ENCODE data around the gene PRKAG2.

The PRKAG2 gene

DNA sequence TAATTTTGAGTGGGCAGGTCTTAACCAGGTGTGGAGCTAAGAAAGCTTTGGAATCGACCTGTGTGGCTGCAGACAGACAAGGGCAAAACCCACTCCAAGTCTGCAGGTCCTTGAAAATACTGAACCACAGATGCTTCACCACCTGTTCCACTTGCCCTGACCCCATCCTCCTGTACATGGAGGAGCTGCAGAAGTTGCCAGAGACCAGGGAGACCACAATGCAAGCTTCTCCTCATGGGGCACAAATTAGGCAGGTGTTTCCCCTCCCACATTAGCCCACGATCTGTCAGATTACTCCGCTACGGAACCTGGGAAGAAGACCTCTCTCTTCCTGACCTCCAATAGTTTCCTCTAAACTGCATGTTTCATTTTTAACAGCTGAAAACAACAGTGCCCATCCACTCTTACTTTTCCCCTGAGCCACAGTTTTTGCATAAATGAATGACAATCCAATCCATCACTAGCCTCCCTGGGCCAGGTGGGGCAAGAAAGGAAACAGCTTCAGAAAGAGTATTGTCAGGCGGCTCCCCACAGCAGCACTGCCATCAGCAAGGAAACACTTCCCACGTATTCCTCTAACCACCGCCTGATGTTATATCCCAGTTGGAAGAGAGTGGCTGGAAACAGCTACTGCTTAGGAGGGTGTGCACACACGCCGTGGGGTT is 141.6 kb downstream of the PRKAG2 start:
- Histone ChIP-seq H3K9ac (ENCODE audit: insufficient read length) (no peak overlapping the region), H3K9me3 (ENCODE audit: low read depth, low read length) (no peaks in the 10 kb centered on the region), H3K4me3 (no peak overlapping the region), H3K36me3 (ENCODE audit: insufficient read depth, low read length) (no peaks in the 10 kb centered on the region), H3K27ac (no peak overlapping the region)
- TF ChIP-seq EZH2 (IDR thresholded peaks at IDR 0.05): no peak
- TF ChIP-seq POLR2AphosphoS5 (IDR thresholded peaks at IDR 0.05; ENCODE audit: borderline replicate concordance, low read depth, low read length): no peak
- no peak for TF ChIP-seq FOXP2 (optimal IDR thresholded peaks at IDR 0.05; ENCODE audit: control extremely low read depth, extremely low read length, insufficient read depth)
- no peak for DNase-seq (ENCODE audit: low read depth, low spot score)

DNA sequence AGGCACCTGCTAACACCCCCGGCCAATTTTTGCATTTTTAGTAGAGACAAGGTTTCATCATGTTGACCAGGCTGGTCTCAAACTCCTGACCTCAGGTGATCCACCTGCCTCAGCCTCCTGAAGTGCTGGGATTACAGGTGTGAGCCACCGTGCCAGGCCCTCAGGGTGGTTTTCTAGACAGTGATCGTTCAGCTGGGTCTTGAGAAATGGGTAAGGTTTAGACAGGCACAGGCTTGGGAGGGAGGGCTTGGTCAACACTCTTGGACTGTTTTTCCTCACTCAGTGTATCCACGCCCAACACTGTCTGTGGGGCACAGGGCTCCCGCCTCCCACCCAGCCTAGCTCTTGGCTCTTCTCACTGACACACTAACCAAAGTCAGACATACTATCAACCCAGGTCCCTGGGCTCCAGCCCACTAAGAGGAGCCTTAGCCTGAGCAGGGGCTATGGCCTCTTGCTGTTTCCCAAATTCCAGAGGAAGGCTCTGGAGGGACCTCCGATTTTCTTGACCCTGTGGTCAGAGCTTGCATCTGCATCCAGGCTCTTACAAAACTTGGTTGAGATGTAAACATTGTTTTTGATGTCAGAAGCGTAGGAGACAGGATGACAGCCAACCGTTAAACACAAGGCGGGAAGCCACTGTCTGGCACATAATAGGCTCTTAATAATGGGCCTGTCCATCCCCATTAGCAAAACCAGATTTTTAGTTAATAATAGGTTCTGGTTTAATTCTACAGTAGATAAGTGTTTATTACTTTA is 143.9 kb downstream of the PRKAG2 start:
- Histone ChIP-seq H3K36me3 (ENCODE audit: insufficient read depth, low read length) (no peaks in the 10 kb centered on the region), H3K4me3 (no peak overlapping the region), H3K27ac (no peak overlapping the region), H3K9me3 (ENCODE audit: low read depth, low read length) (no peaks in the 10 kb centered on the region), H3K9ac (ENCODE audit: insufficient read length) (no peak overlapping the region)
- TF ChIP-seq FOXP2 (optimal IDR thresholded peaks at IDR 0.05; ENCODE audit: control extremely low read depth, extremely low read length, insufficient read depth) (no peak), POLR2AphosphoS5 (IDR thresholded peaks at IDR 0.05; ENCODE audit: borderline replicate concordance, low read depth, low read length) (no peak), EZH2 (IDR thresholded peaks at IDR 0.05) (no peak)
- no peak for DNase-seq (ENCODE audit: low read depth, low spot score)

DNA sequence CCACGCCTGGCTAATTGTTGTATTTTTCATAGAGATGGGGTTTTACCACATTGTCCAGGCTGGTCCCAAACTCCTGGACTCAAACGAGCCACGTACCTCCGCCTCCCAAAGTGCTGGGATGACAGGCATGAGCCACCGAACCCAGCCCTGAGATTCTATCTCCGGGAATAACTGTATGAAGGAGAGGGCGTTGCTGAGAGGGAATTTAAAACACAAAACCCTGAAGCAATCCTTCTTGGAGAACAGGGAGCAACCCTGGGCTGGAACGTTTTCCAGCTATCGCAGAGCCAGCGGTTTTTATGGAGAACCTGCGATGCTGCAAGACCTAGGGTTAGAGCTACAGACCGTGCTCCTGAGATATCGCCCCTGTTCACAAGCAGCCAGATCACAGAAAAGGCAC is 144.6 kb downstream of the PRKAG2 start:
- no peaks in the 10 kb centered on the region for H3K36me3 ChIP-seq (ENCODE audit: insufficient read depth, low read length)
- H3K9me3 ChIP-seq (ENCODE audit: low read depth, low read length): no peaks in the 10 kb centered on the region
- H3K4me3 ChIP-seq: no peak overlapping the region
- no peak overlapping the region for H3K9ac ChIP-seq (ENCODE audit: insufficient read length)
- no peak for DNase-seq (ENCODE audit: low read depth, low spot score)
- no peak overlapping the region for H3K27ac ChIP-seq
- no peak for TF ChIP-seq POLR2AphosphoS5 (IDR thresholded peaks at IDR 0.05; ENCODE audit: borderline replicate concordance, low read depth, low read length)
- TF ChIP-seq EZH2 (IDR thresholded peaks at IDR 0.05): no peak
- no peak for TF ChIP-seq FOXP2 (optimal IDR thresholded peaks at IDR 0.05; ENCODE audit: control extremely low read depth, extremely low read length, insufficient read depth)

DNA sequence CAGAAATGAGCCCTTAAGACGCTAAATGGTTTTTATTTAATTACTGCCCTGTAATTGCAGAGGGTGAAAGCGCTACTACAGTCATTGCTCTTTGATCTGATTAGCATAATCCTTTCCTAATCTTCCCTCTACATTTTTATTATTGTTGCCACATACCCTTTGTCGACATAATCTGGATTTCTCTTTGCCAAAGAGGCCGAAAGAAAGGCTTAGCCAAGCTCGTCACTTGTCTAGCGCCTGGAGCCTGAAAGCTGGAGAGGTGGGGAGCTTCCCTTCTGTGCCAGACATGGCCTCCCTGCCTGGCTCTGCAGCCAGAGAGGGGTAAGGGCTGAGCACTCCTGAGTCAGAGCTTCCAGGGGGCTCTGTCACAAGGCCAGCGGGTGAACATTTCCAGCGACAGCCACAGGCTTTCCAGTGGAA is 145.9 kb downstream of the PRKAG2 start:
- Histone ChIP-seq H3K36me3 (ENCODE audit: insufficient read depth, low read length) (no peaks in the 10 kb centered on the region), H3K9me3 (ENCODE audit: low read depth, low read length) (no peaks in the 10 kb centered on the region), H3K27ac (no peak overlapping the region), H3K4me3 (no peak overlapping the region), H3K9ac (ENCODE audit: insufficient read length) (no peak overlapping the region)
- no peak for DNase-seq (ENCODE audit: low read depth, low spot score)
- TF ChIP-seq EZH2 (IDR thresholded peaks at IDR 0.05): no peak
- TF ChIP-seq FOXP2 (optimal IDR thresholded peaks at IDR 0.05; ENCODE audit: control extremely low read depth, extremely low read length, insufficient read depth): no peak
- no peak for TF ChIP-seq POLR2AphosphoS5 (IDR thresholded peaks at IDR 0.05; ENCODE audit: borderline replicate concordance, low read depth, low read length)

DNA sequence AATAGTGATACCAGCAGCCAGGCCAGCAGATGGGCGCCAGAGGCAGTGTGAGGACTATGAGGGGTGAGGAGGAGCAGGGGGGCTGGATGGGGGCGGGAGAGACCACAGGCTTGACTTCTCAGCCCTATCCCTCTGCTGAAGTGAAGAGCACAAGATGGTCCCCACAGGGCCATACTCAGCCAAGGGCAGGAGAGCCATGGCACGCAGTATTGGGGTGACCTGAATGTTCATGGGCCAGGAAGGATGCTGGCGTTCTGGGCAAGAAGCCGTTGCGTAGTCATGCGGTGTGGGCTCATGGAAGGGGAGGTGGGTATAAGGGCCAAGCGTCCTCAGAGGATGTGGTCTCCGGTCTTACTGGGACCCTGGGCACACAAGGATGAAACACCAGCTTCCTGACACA is 146.3 kb downstream of the PRKAG2 start:
- no peaks in the 10 kb centered on the region for H3K9me3 ChIP-seq (ENCODE audit: low read depth, low read length)
- H3K27ac ChIP-seq: no peak overlapping the region
- no peaks in the 10 kb centered on the region for H3K36me3 ChIP-seq (ENCODE audit: insufficient read depth, low read length)
- DNase-seq (ENCODE audit: low read depth, low spot score): no peak
- no peak for TF ChIP-seq FOXP2 (optimal IDR thresholded peaks at IDR 0.05; ENCODE audit: control extremely low read depth, extremely low read length, insufficient read depth)
- TF ChIP-seq EZH2 (IDR thresholded peaks at IDR 0.05): no peak
- TF ChIP-seq POLR2AphosphoS5 (IDR thresholded peaks at IDR 0.05; ENCODE audit: borderline replicate concordance, low read depth, low read length): no peak
- no peak overlapping the region for H3K4me3 ChIP-seq
- H3K9ac ChIP-seq (ENCODE audit: insufficient read length): no peak overlapping the region

DNA sequence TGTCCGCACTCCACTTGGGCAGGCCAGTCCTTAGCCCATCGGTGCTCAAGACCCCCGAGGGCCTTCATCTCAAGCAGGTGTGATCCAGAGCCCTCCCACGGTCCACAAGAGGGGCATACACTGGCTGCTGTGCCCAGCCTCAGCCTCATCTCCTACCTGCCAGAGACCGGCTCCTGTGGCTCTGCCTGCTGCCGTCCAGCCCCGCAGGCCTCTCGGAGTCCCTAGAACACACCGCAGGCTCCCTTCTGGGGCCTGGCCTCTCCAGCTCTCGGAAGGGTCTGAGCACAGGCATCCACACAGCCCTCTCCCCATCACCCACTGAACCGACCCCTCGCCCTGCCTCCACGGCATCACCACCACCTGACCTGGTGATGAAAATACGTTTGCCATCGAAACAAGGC is 147.4 kb downstream of the PRKAG2 start:
- H3K36me3 ChIP-seq (ENCODE audit: insufficient read depth, low read length): no peaks in the 10 kb centered on the region
- no peak overlapping the region for H3K9ac ChIP-seq (ENCODE audit: insufficient read length)
- TF ChIP-seq EZH2 (IDR thresholded peaks at IDR 0.05) (no peak), POLR2AphosphoS5 (IDR thresholded peaks at IDR 0.05; ENCODE audit: borderline replicate concordance, low read depth, low read length) (no peak), FOXP2 (optimal IDR thresholded peaks at IDR 0.05; ENCODE audit: control extremely low read depth, extremely low read length, insufficient read depth) (no peak)
- H3K27ac ChIP-seq: no peak overlapping the region
- no peaks in the 10 kb centered on the region for H3K9me3 ChIP-seq (ENCODE audit: low read depth, low read length)
- no peak for DNase-seq (ENCODE audit: low read depth, low spot score)
- H3K4me3 ChIP-seq: no peak overlapping the region

DNA sequence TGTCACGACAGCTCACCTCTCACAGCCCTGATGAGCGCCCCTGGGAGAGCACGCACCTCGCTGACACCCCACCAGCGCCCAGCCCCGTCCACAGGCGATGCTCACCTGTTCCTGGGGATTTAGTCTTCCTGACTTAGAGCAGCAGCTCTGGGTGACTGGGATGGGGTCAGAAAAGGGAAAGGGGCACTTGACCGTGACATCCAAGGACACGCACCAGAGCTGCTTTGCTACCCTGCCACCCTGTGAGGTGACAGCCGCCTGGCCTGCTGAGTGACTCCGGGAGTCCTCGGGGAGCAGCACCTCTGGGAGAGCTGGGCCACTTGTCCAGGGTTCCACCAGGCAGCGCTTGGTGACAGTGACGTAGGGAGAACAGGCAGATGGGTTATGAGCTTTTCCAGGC is 148.2 kb downstream of the PRKAG2 start:
- Histone ChIP-seq H3K36me3 (ENCODE audit: insufficient read depth, low read length) (no peaks in the 10 kb centered on the region), H3K4me3 (no peak overlapping the region), H3K27ac (no peak overlapping the region), H3K9ac (ENCODE audit: insufficient read length) (no peak overlapping the region), H3K9me3 (ENCODE audit: low read depth, low read length) (no peaks in the 10 kb centered on the region)
- TF ChIP-seq FOXP2 (optimal IDR thresholded peaks at IDR 0.05; ENCODE audit: control extremely low read depth, extremely low read length, insufficient read depth): no peak
- no peak for TF ChIP-seq POLR2AphosphoS5 (IDR thresholded peaks at IDR 0.05; ENCODE audit: borderline replicate concordance, low read depth, low read length)
- no peak for TF ChIP-seq EZH2 (IDR thresholded peaks at IDR 0.05)
- no peak for DNase-seq (ENCODE audit: low read depth, low spot score)

DNA sequence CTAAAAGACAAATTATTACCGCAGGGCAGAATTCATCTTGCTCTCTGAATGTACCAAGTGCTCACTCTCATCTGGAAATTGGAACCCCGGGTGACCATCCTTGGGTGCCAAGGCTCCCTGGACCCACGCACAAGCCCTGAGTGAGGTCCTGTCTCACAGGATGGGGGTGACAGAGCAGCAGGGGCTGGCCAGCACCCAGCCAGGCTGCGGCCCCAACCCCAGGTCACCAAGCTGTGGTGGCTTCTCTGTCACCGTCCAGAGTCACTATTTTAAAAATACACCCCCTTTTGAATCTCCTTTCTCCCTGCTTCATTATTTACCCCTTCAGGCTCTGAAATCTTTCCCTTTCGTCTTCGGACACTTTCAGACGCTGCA is 148.6 kb downstream of the PRKAG2 start:
- no peak for TF ChIP-seq POLR2AphosphoS5 (IDR thresholded peaks at IDR 0.05; ENCODE audit: borderline replicate concordance, low read depth, low read length)
- no peak for TF ChIP-seq FOXP2 (optimal IDR thresholded peaks at IDR 0.05; ENCODE audit: control extremely low read depth, extremely low read length, insufficient read depth)
- TF ChIP-seq EZH2 (IDR thresholded peaks at IDR 0.05): no peak
- no peak overlapping the region for H3K9ac ChIP-seq (ENCODE audit: insufficient read length)
- DNase-seq (ENCODE audit: low read depth, low spot score): no peak
- H3K9me3 ChIP-seq (ENCODE audit: low read depth, low read length): no peaks in the 10 kb centered on the region
- H3K4me3 ChIP-seq: no peak overlapping the region
- no peak overlapping the region for H3K27ac ChIP-seq
- no peaks in the 10 kb centered on the region for H3K36me3 ChIP-seq (ENCODE audit: insufficient read depth, low read length)

Data from SK-N-MC (cell line).